Loucy (cell line): ENCODE data around the gene MCC.

ENCODE experiments used
- H2AFZ ChIP-seq: fragments of 200-600 bp; sonication (generic); 2 replicates; pipeline ENCODE4 v1.6.0; 2016; ENCODE audit warnings: antibody characterized with exemption, mild to moderate bottlenecking, low read length, moderate library complexity
- H3F3A ChIP-seq: fragments of 200-600 bp; 2 replicates; pipeline ENCODE4 v1.6.0; 2016; ENCODE audit warnings: antibody characterized with exemption, low read depth, mild to moderate bottlenecking
- H3K27me3 ChIP-seq: fragments of 200-600 bp; sonication (generic); 2 replicates; pipeline ENCODE4 v1.6.1; 2014; ENCODE audit warnings: low read length, mild to moderate bottlenecking; ENCODE audit not compliant: insufficient read depth, poor library complexity, severe bottlenecking
- H3K36me3 ChIP-seq: fragments of 200-600 bp; sonication (generic); 2 replicates; pipeline ENCODE4 v1.6.1; 2016; ENCODE audit warnings: low read length; ENCODE audit not compliant: insufficient read depth
- H3K4me1 ChIP-seq: fragments of 200-600 bp; sonication (generic); 2 replicates; pipeline ENCODE4 v1.5.1; 2014; ENCODE audit warnings: low read length, mild to moderate bottlenecking; ENCODE audit not compliant: insufficient read depth, poor library complexity, severe bottlenecking
- H3K4me2 ChIP-seq: fragments of 200-600 bp; sonication (generic); 2 replicates; pipeline ENCODE4 v1.6.0; 2014; ENCODE audit warnings: antibody characterized with exemption, low read length, low read depth, mild to moderate bottlenecking; ENCODE audit not compliant: poor library complexity, severe bottlenecking
- H3K4me3 ChIP-seq: fragments of 200-600 bp; sonication (generic); 2 replicates; pipeline ENCODE4 v1.5.1; 2014; ENCODE audit warnings: low read length, mild to moderate bottlenecking, mixed read lengths; ENCODE audit not compliant: poor library complexity, severe bottlenecking
- H3K79me2 ChIP-seq: fragments of 200-600 bp; sonication (generic); 2 replicates; pipeline ENCODE4 v1.6.1; 2014; ENCODE audit warnings: low read length; ENCODE audit not compliant: insufficient read depth
- H3K9ac ChIP-seq: fragments of 200-600 bp; sonication (generic); 2 replicates; pipeline ENCODE4 v1.6.0; 2014; ENCODE audit warnings: mild to moderate bottlenecking, low read depth, low read length, moderate library complexity; ENCODE audit not compliant: poor library complexity, severe bottlenecking
- H3K9me2 ChIP-seq: fragments of 200-600 bp; sonication (generic); replicated peaks from 2 replicates; pipeline ENCODE4 v1.6.1; 2016; ENCODE audit warnings: low read depth, low read length, mixed read lengths
- H3K9me3 ChIP-seq: fragments of 200-600 bp; sonication (generic); 2 replicates; pipeline ENCODE4 v1.6.1; 2014; ENCODE audit warnings: mild to moderate bottlenecking, antibody characterized with exemption, low read length, low read depth; ENCODE audit not compliant: insufficient read depth
- H4K20me1 ChIP-seq: fragments of 200-600 bp; sonication (generic); 2 replicates; pipeline ENCODE4 v1.6.0; 2014; ENCODE audit warnings: antibody characterized with exemption, low read length, mild to moderate bottlenecking; ENCODE audit not compliant: insufficient read depth, poor library complexity, severe bottlenecking
- CTCF ChIP-seq: fragments of 200-600 bp; sonication (generic); conservative IDR thresholded peaks from 2 replicates; pipeline ENCODE4 v1.5.1; 2014; ENCODE audit warnings: mild to moderate bottlenecking, antibody characterized with exemption, low read length
- EZH2phosphoT487 ChIP-seq: fragments of 200-600 bp; IDR thresholded peaks from 2 replicates; pipeline ENCODE4 v1.6.1; 2018; ENCODE audit warnings: antibody characterized with exemption, mild to moderate bottlenecking, moderate library complexity, borderline replicate concordance

Gene MCC

GRCh38 chr5:113039229-113039933 lies 448.9 kb downstream of the MCC start:
- Histone ChIP-seq H3K9me2 (no peaks in the 10 kb centered on the region), H2AFZ (no peak overlapping the region), H3K9me3 (no peaks in the 10 kb centered on the region), H3K9ac (no peak overlapping the region), H3F3A (no peaks in the 10 kb centered on the region), H3K36me3 (0 out of 2 replicates have a peak, but pooled peaks cover 3% of the 10 kb centered on the region), H3K4me3 (no peak overlapping the region), H3K4me1 (no peaks in the 10 kb centered on the region), H3K79me2 (no peaks in the 10 kb centered on the region), H3K27me3 (no peaks in the 10 kb centered on the region), H4K20me1 (no peaks in the 10 kb centered on the region), H3K4me2 (no peak overlapping the region)
- TF ChIP-seq CTCF (no peak), EZH2phosphoT487 (no peak)

- H3K9ac ChIP-seq = no peak overlapping the region
- no peak overlapping the region for H3K4me3 ChIP-seq
- H3K79me2 ChIP-seq = no peaks in the 10 kb centered on the region
- H4K20me1 ChIP-seq = no peaks in the 10 kb centered on the region
- no peak overlapping the region for H2AFZ ChIP-seq
- H3K4me2 ChIP-seq = no peak overlapping the region
- 0 out of 2 replicates have a peak, but pooled peaks cover 3% of the 10 kb centered on the region for H3K36me3 ChIP-seq
- no peaks in the 10 kb centered on the region for H3K4me1 ChIP-seq
- no peaks in the 10 kb centered on the region for H3K9me3 ChIP-seq
- H3K27me3 ChIP-seq = no peaks in the 10 kb centered on the region
- no peaks in the 10 kb centered on the region for H3F3A ChIP-seq
- TF ChIP-seq CTCF (peak; percentile 15; the same call in 1 of the 2 replicates), EZH2phosphoT487 (no peak)
- H3K9me2 ChIP-seq = no peaks in the 10 kb centered on the region
Measured at GRCh38 chr5:113038714-113039113, 449.5 kb downstream of the MCC start.

- Histone ChIP-seq H4K20me1 (no peaks in the 10 kb centered on the region), H3K27me3 (no peaks in the 10 kb centered on the region), H2AFZ (no peak overlapping the region), H3K4me1 (no peaks in the 10 kb centered on the region), H3K9ac (no peak overlapping the region), H3K4me2 (no peak overlapping the region), H3K9me3 (no peaks in the 10 kb centered on the region), H3K4me3 (no peak overlapping the region), H3K36me3 (0 out of 2 replicates have a peak, but pooled peaks cover 3% of the 10 kb centered on the region), H3K79me2 (no peaks in the 10 kb centered on the region), H3K9me2 (no peaks in the 10 kb centered on the region), H3F3A (no peaks in the 10 kb centered on the region)
- TF ChIP-seq CTCF = no peak
- no peak for TF ChIP-seq EZH2phosphoT487
Measured at GRCh38 chr5:113038136-113038535, 450.1 kb downstream of the MCC start.
